PC-3 (cell line): Measurements from ENCODE around the gene CEP89. TPM values are rescaled to one million over a fixed set of nuclear protein-coding genes. Genes with fewer than 3 reads are reported as not detected.
"Not testable (repeated sequence)": the region's sequence is repeated elsewhere in the genome, so short reads cannot be mapped to it uniquely, and the experiment has no call there.

ENCODE experiments used
- ATAC-seq: fragments of 200-7000 bp; cut with Tn5 transposase; 2 replicates; pipeline ENCODE4 v1.9.1; 2020; ENCODE audit warnings: mild to moderate bottlenecking, moderate library complexity
- BruUV-seq: library from RNA; stranded (reverse); fragments of 400-500 nt; replicated peaks from 2 replicates; lab custom pipeline; 2021; lab: Mats Ljungman, UMichigan
- CTCF ChIA-PET: fragments of 300-600 bp; sonication (Branson Sonifier 250); formaldehyde crosslinking; loops from one replicate; lab custom pipeline; 2022; ENCODE audit warnings: antibody characterized with exemption; lab: Charles Lee
- POLR2A ChIA-PET: fragments of 300-600 bp; sonication (Branson Sonifier 250); formaldehyde crosslinking; loops from one replicate; lab custom pipeline; 2022; ENCODE audit warnings: antibody characterized with exemption; ENCODE audit not compliant: unreplicated experiment; lab: Charles Lee
- DNase-seq: peaks from one replicate; pipeline ENCODE4 v3.0.0-alpha.2; 2015
- H2AFZ ChIP-seq: fragments of 300-600 bp; sonication (generic); 2 replicates; pipeline ENCODE4 v1.6.0; 2016; ENCODE audit warnings: antibody characterized with exemption, low read length
- H3F3A ChIP-seq: fragments of 300-600 bp; sonication (generic); one replicate; pipeline ENCODE4 v1.6.0; 2017; ENCODE audit warnings: antibody characterized with exemption, low read length, control low read depth, mild to moderate bottlenecking; ENCODE audit not compliant: unreplicated experiment
- H3K27ac ChIP-seq: fragments of 300-600 bp; sonication (generic); 2 replicates; pipeline ENCODE4 v1.5.1; 2016; ENCODE audit warnings: mild to moderate bottlenecking, low read length
- H3K27me3 ChIP-seq: fragments of 300-600 bp; sonication (generic); 2 replicates; pipeline ENCODE4 v1.6.1; 2016; ENCODE audit warnings: low read length, mixed read lengths
- H3K36me3 ChIP-seq: fragments of 300-600 bp; sonication (generic); 2 replicates; pipeline ENCODE4 v1.6.1; 2016; ENCODE audit warnings: low read depth, mixed run types, low read length, mixed read lengths
- H3K4me1 ChIP-seq: fragments of 300-600 bp; sonication (generic); 2 replicates; pipeline ENCODE4 v1.5.1; 2016; ENCODE audit warnings: low read length; ENCODE audit not compliant: insufficient read depth
- H3K4me2 ChIP-seq: fragments of 300-600 bp; sonication (generic); 2 replicates; pipeline ENCODE4 v1.6.0; 2016; ENCODE audit warnings: low read length
- H3K4me3 ChIP-seq: fragments of 300-600 bp; sonication (generic); 2 replicates; pipeline ENCODE4 v1.5.1; 2016; ENCODE audit warnings: mild to moderate bottlenecking, low read length, mixed read lengths
- H3K79me2 ChIP-seq: fragments of 300-600 bp; sonication (generic); 2 replicates; pipeline ENCODE4 v1.6.1; 2017; ENCODE audit warnings: low read length, mixed read lengths
- H3K9ac ChIP-seq: fragments of 300-600 bp; sonication (generic); 2 replicates; pipeline ENCODE4 v1.6.0; 2016; ENCODE audit warnings: mild to moderate bottlenecking, low read length
- H3K9me2 ChIP-seq: fragments of 300-600 bp; sonication (generic); replicated peaks from 2 replicates; pipeline ENCODE4 v1.6.1; 2016; ENCODE audit warnings: mixed run types, low read length, mixed read lengths
- H3K9me3 ChIP-seq: fragments of 300-600 bp; sonication (generic); 2 replicates; pipeline ENCODE4 v1.6.1; 2016; ENCODE audit warnings: low read length, mixed read lengths
- H4K20me1 ChIP-seq: fragments of 300-600 bp; sonication (generic); 2 replicates; pipeline ENCODE4 v1.6.1; 2016; ENCODE audit warnings: low read length, mixed read lengths
- EZH2 ChIP-seq: fragments of 300-600 bp; sonication (generic); IDR thresholded peaks from one replicate; pipeline ENCODE4 v1.6.1; 2017; ENCODE audit warnings: antibody characterized with exemption, mild to moderate bottlenecking, low read length; ENCODE audit not compliant: unreplicated experiment
- EZH2phosphoT487 ChIP-seq: fragments of 300-600 bp; sonication (generic); IDR thresholded peaks from 2 replicates; pipeline ENCODE4 v1.6.1; 2018; ENCODE audit warnings: mild to moderate bottlenecking, antibody characterized with exemption, low read length, borderline replicate concordance
- intact Hi-C: fragments of 100-400 bp; cut with micrococcal nuclease; formaldehyde crosslinking; loops from 2 replicates; pipeline ENCODE4 v1.9.0; 2023
- total RNA-seq: library from RNA; depleted of rRNA; stranded (reverse); fragments of >200 nt; gene quantifications from 2 replicates; pipeline ENCODE4 v1.2.3, GENCODE V29; 2014
- TF ChIP-seq, protein P1 (sequence below): fragments of 300-600 bp; sonication (generic); conservative IDR thresholded peaks from 2 replicates; pipeline ENCODE4 v1.5.1; 2017; ENCODE audit warnings: antibody characterized with exemption, low read depth, mild to moderate bottlenecking, low read length

CEP89 gene
- total RNA-seq, 1 experiment from 2014 or later: 9.1 TPM

DNA sequence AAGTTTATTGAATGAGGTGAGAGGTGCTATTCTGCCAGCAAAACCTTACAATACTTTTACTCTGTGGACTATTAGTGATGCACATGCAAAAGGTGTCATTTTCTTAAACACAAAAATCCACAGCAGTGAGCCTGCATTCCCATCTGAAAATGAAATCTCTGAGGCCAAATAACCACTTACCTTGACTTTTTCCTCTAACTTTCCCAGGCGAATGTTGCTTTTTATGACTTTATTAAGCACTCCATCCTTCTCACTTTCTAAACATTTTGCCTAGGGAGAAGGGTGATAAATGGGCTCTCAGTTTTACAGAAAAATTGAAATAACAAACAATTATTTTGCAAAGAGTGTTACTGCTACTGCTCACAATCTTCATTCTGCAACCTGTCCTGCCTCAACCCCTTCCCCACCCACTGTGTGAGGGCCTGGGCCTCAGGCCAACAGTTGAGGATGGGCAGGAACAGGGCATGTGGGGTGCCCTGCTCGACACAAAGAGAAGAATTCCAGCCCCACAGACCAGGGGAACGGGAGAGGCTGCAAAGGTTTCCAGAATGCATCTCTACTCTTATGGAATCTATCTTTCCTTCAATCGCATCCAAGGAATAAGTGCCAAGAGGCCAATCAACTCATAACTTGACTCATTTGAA is 84.1 kb downstream of the CEP89 start:
- H3K79me2 ChIP-seq: no peaks in the 10 kb centered on the region
- no peaks in the 10 kb centered on the region for H3F3A ChIP-seq
- TF ChIP-seq EZH2phosphoT487: no peak
- TF ChIP-seq EZH2: no peak
- TF ChIP-seq, protein P1, sequence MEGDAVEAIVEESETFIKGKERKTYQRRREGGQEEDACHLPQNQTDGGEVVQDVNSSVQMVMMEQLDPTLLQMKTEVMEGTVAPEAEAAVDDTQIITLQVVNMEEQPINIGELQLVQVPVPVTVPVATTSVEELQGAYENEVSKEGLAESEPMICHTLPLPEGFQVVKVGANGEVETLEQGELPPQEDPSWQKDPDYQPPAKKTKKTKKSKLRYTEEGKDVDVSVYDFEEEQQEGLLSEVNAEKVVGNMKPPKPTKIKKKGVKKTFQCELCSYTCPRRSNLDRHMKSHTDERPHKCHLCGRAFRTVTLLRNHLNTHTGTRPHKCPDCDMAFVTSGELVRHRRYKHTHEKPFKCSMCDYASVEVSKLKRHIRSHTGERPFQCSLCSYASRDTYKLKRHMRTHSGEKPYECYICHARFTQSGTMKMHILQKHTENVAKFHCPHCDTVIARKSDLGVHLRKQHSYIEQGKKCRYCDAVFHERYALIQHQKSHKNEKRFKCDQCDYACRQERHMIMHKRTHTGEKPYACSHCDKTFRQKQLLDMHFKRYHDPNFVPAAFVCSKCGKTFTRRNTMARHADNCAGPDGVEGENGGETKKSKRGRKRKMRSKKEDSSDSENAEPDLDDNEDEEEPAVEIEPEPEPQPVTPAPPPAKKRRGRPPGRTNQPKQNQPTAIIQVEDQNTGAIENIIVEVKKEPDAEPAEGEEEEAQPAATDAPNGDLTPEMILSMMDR: no peak
- no peaks in the 10 kb centered on the region for H3K9me3 ChIP-seq
- DNase-seq: no peak
- H3K36me3 ChIP-seq: no peaks in the 10 kb centered on the region; the same call in 1 of the 2 replicates
- CTCF ChIA-PET: no interaction called here
- H3K27me3 ChIP-seq: no peaks in the 10 kb centered on the region
- intact Hi-C loops: no loop called here
- H3K9me2 ChIP-seq: no peaks in the 10 kb centered on the region
- no peak for ATAC-seq
- POLR2A ChIA-PET: no interaction called here
- H3K4me1 ChIP-seq: no peaks in the 10 kb centered on the region
- no peaks in the 10 kb centered on the region for H4K20me1 ChIP-seq
- no peak overlapping the region for H2AFZ ChIP-seq
- H3K4me2 ChIP-seq: no peak overlapping the region
- H3K27ac ChIP-seq: no peak overlapping the region
- no peak overlapping the region for H3K9ac ChIP-seq
- no TSS peak for BruUV-seq
- H3K4me3 ChIP-seq: no peak overlapping the region

DNA sequence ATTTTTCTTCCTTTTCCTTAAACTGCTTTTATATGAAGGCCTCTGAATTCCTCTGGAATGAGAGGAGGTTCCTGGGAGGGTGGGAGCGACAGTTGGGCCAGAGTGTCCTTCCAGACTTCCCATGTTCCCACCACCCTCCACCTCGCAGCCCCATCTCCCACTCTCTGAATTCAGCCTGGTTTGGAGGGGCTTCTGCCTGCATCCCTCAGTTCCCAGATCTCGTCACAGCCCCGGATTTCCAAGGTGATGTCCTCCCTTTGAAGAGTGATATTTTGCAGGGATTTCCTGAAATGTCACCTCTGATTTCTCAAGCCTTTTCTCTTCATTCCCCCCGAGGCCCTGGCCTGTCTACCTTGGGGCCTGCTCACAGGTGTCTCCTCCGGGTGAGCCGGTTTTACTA is 85.5 kb downstream of the CEP89 start:
- TF ChIP-seq EZH2 (no peak), EZH2phosphoT487 (no peak)
- TF ChIP-seq, protein P1: no peak
- Histone ChIP-seq H3K4me2 (no peak overlapping the region), H4K20me1 (no peaks in the 10 kb centered on the region), H3K4me3 (no peak overlapping the region), H3F3A (no peaks in the 10 kb centered on the region), H3K9ac (no peak overlapping the region), H3K4me1 (no peaks in the 10 kb centered on the region), H3K79me2 (no peaks in the 10 kb centered on the region), H3K27me3 (no peaks in the 10 kb centered on the region), H3K9me3 (no peaks in the 10 kb centered on the region), H2AFZ (no peak overlapping the region), H3K27ac (no peak overlapping the region), H3K36me3 (no peaks in the 10 kb centered on the region), H3K9me2 (no peaks in the 10 kb centered on the region)
- ChIA-PET POLR2A (no interaction called here), CTCF (no interaction called here)
- no peak for ATAC-seq
- intact Hi-C loops: no loop called here
- BruUV-seq: no TSS peak
- DNase-seq: no peak

DNA sequence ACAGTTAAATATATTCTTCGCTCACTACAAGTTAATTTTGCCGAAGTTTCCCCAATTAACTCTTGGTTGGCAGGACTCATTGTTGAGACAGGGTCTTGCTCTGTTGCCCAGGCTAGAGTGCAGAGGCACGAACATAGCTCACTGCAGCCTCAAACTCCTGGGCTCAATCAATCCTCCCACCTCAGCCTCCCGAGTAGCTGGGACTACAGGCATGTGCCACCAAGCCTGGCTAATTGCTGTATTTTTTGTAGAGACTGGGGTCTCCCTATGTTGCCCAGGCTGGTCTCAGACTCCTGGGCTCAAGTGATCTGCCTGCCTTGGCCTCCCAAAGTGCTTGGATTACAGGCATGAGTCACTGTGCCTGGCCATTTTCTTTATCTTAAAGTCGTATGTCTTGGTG is 86.5 kb downstream of the CEP89 start:
- POLR2A ChIA-PET: not testable (repeated sequence)

More for the DNA sequence above, 86.5 kb downstream of the CEP89 start:
- H3F3A ChIP-seq, DNase-seq, intact Hi-C loops, H4K20me1 ChIP-seq, H3K79me2 ChIP-seq, H3K9me3 ChIP-seq, H3K27me3 ChIP-seq, H3K4me2 ChIP-seq, ATAC-seq, H2AFZ ChIP-seq, H3K9ac ChIP-seq, H3K4me1 ChIP-seq, H3K36me3 ChIP-seq, CTCF ChIA-PET, BruUV-seq, H3K27ac ChIP-seq, H3K9me2 ChIP-seq, H3K4me3 ChIP-seq: not testable (repeated sequence)
